HepG2 (cell line): ENCODE data around the gene ANKRD10. TPM values are rescaled to one million over a fixed set of nuclear protein-coding genes. Genes with fewer than 3 reads are reported as not detected.

Experiments used
- ATAC-seq: fragments of 200-7000 bp; cut with Tn5 transposase; 3 replicates; pipeline ENCODE4 v1.9.1; 2020; ENCODE audit warnings: mild to moderate bottlenecking, moderate library complexity
- BruUV-seq: library from RNA; stranded (reverse); fragments of 400-500 nt; replicated peaks from 2 replicates; lab custom pipeline; 2021; lab: Mats Ljungman, UMichigan
- CTCF ChIA-PET: fragments of 300-600 bp; formaldehyde crosslinking; extraction: SDS; loops from one replicate; lab custom pipeline; 2021; ENCODE audit warnings: low total read pairs, inconsistent platforms, low intra/inter-chr PET ratio; lab: Yijun Ruan, JAX
- POLR2A ChIA-PET: fragments of 350-600 bp; sonication (Branson Sonifier 250); formaldehyde crosslinking; loops from one replicate; lab custom pipeline; 2020; ENCODE audit warnings: antibody characterized with exemption, inconsistent platforms; lab: Yijun Ruan, JAX
- DNase-seq: peaks from one replicate; pipeline ENCODE4 v3.0.0-alpha.2; 2015; ENCODE audit warnings: low spot score
- FAIRE-seq: peaks from 3 replicates; lab custom pipeline; 2011; peaks lifted over from hg19 to GRCh38; lab: Jason Lieb, UNC
- H2AFZ ChIP-seq: one replicate; pipeline ENCODE4 v1.6.1; 2011; ENCODE audit warnings: low read length, inconsistent platforms
- H3K27ac ChIP-seq: fragments of 300-600 bp; 3 replicates; pipeline ENCODE4 v1.8.0; 2011; ENCODE audit warnings: mixed run types, mild to moderate bottlenecking, mixed read lengths, low read length, inconsistent platforms; ENCODE audit not compliant: insufficient read depth; ENCODE audit errors: extremely low read length
- H3K27me3 ChIP-seq, 2 experiments: fragments of 200-600 bp in 1 of 2; 2 replicates in 1 of 2; 3 replicates in 1 of 2; pipeline versions ENCODE4 v1.6.0 to v1.8.0; 2011; ENCODE audit warnings: low read length in 2 of 2, mild to moderate bottlenecking in 2 of 2, moderate library complexity in 2 of 2, inconsistent platforms in 1 of 2; ENCODE audit not compliant: insufficient read depth in 2 of 2, control insufficient read depth in 1 of 2
- H3K36me3 ChIP-seq, 2 experiments: fragments of 200-600 bp in 1 of 2; replicated peaks in 1 of 2; 2 replicates in 1 of 2; 3 replicates in 1 of 2; pipeline versions ENCODE4 v1.5.1 to v1.8.0; 2011; ENCODE audit warnings: low read length in 2 of 2, inconsistent platforms in 1 of 2; ENCODE audit not compliant: insufficient read depth in 2 of 2, control insufficient read depth in 1 of 2
- H3K4me1 ChIP-seq: 2 replicates; pipeline ENCODE4 v1.5.1; 2012; ENCODE audit warnings: low read length, inconsistent platforms; ENCODE audit not compliant: insufficient read depth
- H3K4me2 ChIP-seq: 2 replicates; pipeline ENCODE4 v1.6.0; 2011; ENCODE audit warnings: low read depth, low read length, inconsistent platforms
- H3K4me3 ChIP-seq, 3 experiments: fragments of 200-600 bp in 1 of 3; sonication (generic), shearing (Covaris generic) in 1 of 3; replicated peaks in 1 of 3; 2 replicates each; pipeline ENCODE4 v1.5.1; 2011 to 2016; ENCODE audit warnings: low read length in 3 of 3, inconsistent platforms in 2 of 3, low read depth in 2 of 3, mild to moderate bottlenecking in 2 of 3, control low read depth in 1 of 3, mixed read lengths in 1 of 3; ENCODE audit not compliant: insufficient read depth in 1 of 3
- H3K79me2 ChIP-seq: one replicate; pipeline ENCODE4 v1.6.1; 2011; ENCODE audit warnings: low read length, inconsistent platforms; ENCODE audit not compliant: insufficient read depth
- H3K9ac ChIP-seq: 2 replicates; pipeline ENCODE4 v1.6.0; 2011; ENCODE audit warnings: mild to moderate bottlenecking, low read depth, low read length, inconsistent platforms; ENCODE audit not compliant: insufficient read depth
- H3K9me3 ChIP-seq: 2 replicates; pipeline ENCODE4 v1.5.1; 2012; ENCODE audit warnings: mild to moderate bottlenecking, low read length
- H4K20me1 ChIP-seq: 2 replicates; pipeline ENCODE4 v1.6.0; 2011; ENCODE audit warnings: inconsistent platforms, mild to moderate bottlenecking, low read length, moderate library complexity; ENCODE audit not compliant: insufficient read depth
- AKNA ChIP-seq: sonication (generic); formaldehyde crosslinking; IDR thresholded peaks from 2 replicates; pipeline ENCODE4 v1.4.0; 2020; ENCODE audit warnings: missing genetic modification reagents, borderline replicate concordance
- POLR2G ChIP-seq: fragments of 200-400 bp; formaldehyde crosslinking; IDR thresholded peaks from 2 replicates; pipeline ENCODE4 v1.6.1; 2018; ENCODE audit warnings: mild to moderate bottlenecking, low read depth, low read length, moderate library complexity
- ZNF709 ChIP-seq: sonication (generic); formaldehyde crosslinking; IDR thresholded peaks from 2 replicates; pipeline ENCODE4 v1.5.0; 2020; ENCODE audit warnings: mild to moderate bottlenecking, missing genetic modification reagents
- WGBS: methylation state at CpG from one replicate; pipeline ENCODE4 v1.1.6; 2017; ENCODE audit warnings: low lambda C conversion rate; 5-methylcytosine and 5-hydroxymethylcytosine counted together
- in situ Hi-C: cut with HindIII; loops from 2 replicates; pipeline ENCODE4 v1.10.0; 2017; ENCODE audit warnings: low pct_unique_long_range_greater_than_20kb; ENCODE audit not compliant: extremely low pct_ligation_motif_present
- intact Hi-C: fragments of 100-400 bp; cut with micrococcal nuclease; formaldehyde crosslinking; loops from one replicate; pipeline ENCODE4 v1.10.0; 2022; ENCODE audit not compliant: unreplicated experiment
- polyA plus RNA-seq, 8 experiments: library from polyadenylated mRNA; depleted of rRNA in 3 of 8; stranded (reverse) in 7 of 8; unstranded in 1 of 8; fragments of >200 nt; fragmentation: Illumina TruSeq in 4 of 8; extraction: Trizol in 4 of 8; gene quantifications; 2 replicates each; pipeline versions ENCODE4 v1.2.1 to v1.2.3, GENCODE V29; 2011 to 2016; ENCODE audit warnings: low read depth in 4 of 8, missing spikeins in 1 of 8, mixed read lengths in 1 of 8; ENCODE audit not compliant: insufficient read depth in 1 of 8
- total RNA-seq, 5 experiments: library from RNA; depleted of rRNA; stranded (reverse); fragments of >200 nt; fragmentation: Illumina TruSeq; extraction: Trizol; gene quantifications; 2 replicates each; pipeline ENCODE4 v1.2.3, GENCODE V29; 2016; ENCODE audit warnings: low read depth in 1 of 5

The ANKRD10 gene
- total and polyA plus RNA-seq, 2 of the 13 experiments (the other 11 are each of a cell fraction or from before 2014, with no cell fraction given) = 108 to 115 TPM

GRCh38 chr13:110876609-110877008, 38.3 kb downstream of the ANKRD10 start:
- Histone ChIP-seq H3K27me3 (peaks cover 0 to 16% of the 10 kb centered on the region in 2 experiments; a peak in 1 of 5 replicates), H3K27ac (no peak overlapping the region), H3K79me2 (no peaks in the 10 kb centered on the region), H3K4me2 (no peak overlapping the region), H3K9me3 (no peaks in the 10 kb centered on the region), H4K20me1 (no peaks in the 10 kb centered on the region), H3K4me3 (no peak overlapping the region), H3K4me1 (peaks cover 30% of the 10 kb centered on the region), H3K9ac (no peak overlapping the region), H3K36me3 (peaks cover 0 to under 1% of the 10 kb centered on the region in 2 experiments; a peak in 3 of 5 replicates), H2AFZ (no peak overlapping the region)
- ChIA-PET POLR2A (interaction anchor here (1.6 kb wide), 1 partner anchor 38 kb away, joined by 3 read pairs; the partner anchor contains the start of gene ANKRD10), CTCF (no interaction called here)
- ATAC-seq (no peak), DNase-seq (no peak), FAIRE-seq (no peak)
- BruUV-seq = no TSS peak
- in situ Hi-C loops = no loop called here
- intact Hi-C loops = no loop called here
- WGBS = 98% methylated on average over 3 of the region's 3 CpGs
- TF ChIP-seq AKNA (CRISPR knock-in tag) (no peak), ZNF709 (CRISPR knock-in tag) (no peak), POLR2G (peak; percentile 20; the same call in 1 of the 2 replicates)
